ENCODE measurements around the gene USHBP1.

USHBP1 gene

GRCh38 chr19:17211547-17212446, 52.7 kb downstream of the USHBP1 start:
- DNase-seq: no peak

- no peak for DNase-seq
These were observed 54.2 kb downstream of the USHBP1 start for GRCh38 chr19:17210296-17210695.

- DNase-seq: no peak
These were observed 55.2 kb downstream of the USHBP1 start for GRCh38 chr19:17209126-17210036.

GRCh38 chr19:17206736-17207581, 57.6 kb downstream of the USHBP1 start:
- no peak for DNase-seq

- peak; percentile 65 to 68 for DNase-seq
These were observed 59.1 kb downstream of the USHBP1 start for GRCh38 chr19:17205237-17206140.

- DNase-seq: no peak
These were observed 61.8 kb downstream of the USHBP1 start for GRCh38 chr19:17202713-17203112.

GRCh38 chr19:17202249-17202648, 62.3 kb downstream of the USHBP1 start:
- no peak for DNase-seq

- no peak for DNase-seq
These were observed 64.0 kb downstream of the USHBP1 start for GRCh38 chr19:17200408-17201079.

All from activated CD4-positive, alpha-beta T cell treated with anti-CD3 and anti-CD28 coated beads, Interleukin-2, amount 50 U/mL, for 4 hours (primary cell).